Measurements from ENCODE around the gene FDXR.

DNA sequence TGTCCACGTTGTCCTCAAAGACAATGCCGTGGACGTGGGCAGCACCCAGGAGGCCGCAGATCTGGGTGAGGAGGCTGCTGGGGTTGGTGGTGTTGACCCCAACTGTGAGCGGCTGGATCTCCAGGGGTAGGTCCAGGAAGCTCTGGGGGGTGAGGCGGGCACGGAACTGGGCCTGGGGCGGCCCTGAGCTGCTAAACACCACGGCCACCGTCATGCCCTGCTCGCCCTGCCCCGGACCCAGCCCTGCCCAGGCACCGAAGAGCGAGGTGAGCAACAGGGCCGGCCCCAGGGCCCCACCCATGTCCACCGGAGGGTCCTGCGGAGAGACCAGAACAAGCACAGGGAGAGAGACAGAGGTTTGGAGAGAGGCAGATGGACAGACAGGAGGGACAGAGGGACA is 18.0 kb downstream of the FDXR start:
- TF ChIP-seq, protein P1, sequence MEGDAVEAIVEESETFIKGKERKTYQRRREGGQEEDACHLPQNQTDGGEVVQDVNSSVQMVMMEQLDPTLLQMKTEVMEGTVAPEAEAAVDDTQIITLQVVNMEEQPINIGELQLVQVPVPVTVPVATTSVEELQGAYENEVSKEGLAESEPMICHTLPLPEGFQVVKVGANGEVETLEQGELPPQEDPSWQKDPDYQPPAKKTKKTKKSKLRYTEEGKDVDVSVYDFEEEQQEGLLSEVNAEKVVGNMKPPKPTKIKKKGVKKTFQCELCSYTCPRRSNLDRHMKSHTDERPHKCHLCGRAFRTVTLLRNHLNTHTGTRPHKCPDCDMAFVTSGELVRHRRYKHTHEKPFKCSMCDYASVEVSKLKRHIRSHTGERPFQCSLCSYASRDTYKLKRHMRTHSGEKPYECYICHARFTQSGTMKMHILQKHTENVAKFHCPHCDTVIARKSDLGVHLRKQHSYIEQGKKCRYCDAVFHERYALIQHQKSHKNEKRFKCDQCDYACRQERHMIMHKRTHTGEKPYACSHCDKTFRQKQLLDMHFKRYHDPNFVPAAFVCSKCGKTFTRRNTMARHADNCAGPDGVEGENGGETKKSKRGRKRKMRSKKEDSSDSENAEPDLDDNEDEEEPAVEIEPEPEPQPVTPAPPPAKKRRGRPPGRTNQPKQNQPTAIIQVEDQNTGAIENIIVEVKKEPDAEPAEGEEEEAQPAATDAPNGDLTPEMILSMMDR (IDR thresholded peaks at IDR 0.05) = no peak
- TF ChIP-seq EP300 (IDR thresholded peaks at IDR 0.05) (no peak), POLR2A (IDR thresholded peaks at IDR 0.05) (no peak), POLR2AphosphoS5 (IDR thresholded peaks at IDR 0.05) (no peak)
